Superior temporal gyrus (tissue), 1 donor: Measurements from ENCODE around the gene CDH12.
"Not testable (repeated sequence)": the region's sequence is repeated elsewhere in the genome, so short reads cannot be mapped to it uniquely, and the experiment has no call there.

Experiments used
- DNase-seq: peaks from one replicate; pipeline ENCODE4 v3.0.0-alpha.2; 2016; ENCODE audit errors: extremely low spot score

Gene CDH12

GRCh38 chr5:22154779-22155178, 698.4 kb downstream of the CDH12 start:
- DNase-seq, result not testable (repeated sequence)

DNA sequence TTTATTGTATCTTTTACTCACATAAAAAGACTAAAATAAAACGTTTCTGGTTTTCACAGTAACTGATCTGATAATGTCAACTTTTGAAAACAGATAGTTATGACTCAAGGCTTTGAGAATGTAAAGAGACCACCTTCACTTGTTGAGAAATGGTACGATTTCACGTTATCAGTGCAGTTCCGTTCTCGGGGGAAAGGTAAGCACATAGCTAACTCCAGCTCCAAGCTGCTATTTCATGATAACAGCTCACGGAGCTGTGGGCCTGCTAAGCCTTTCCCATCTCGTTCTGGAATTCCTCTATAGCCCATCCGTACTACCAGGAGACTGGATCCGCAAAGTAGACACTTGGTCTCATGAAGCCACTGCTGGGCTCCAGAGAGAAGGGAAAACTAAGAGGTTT, 701.3 kb downstream of the CDH12 start:
- not testable (repeated sequence) for DNase-seq

DNA sequence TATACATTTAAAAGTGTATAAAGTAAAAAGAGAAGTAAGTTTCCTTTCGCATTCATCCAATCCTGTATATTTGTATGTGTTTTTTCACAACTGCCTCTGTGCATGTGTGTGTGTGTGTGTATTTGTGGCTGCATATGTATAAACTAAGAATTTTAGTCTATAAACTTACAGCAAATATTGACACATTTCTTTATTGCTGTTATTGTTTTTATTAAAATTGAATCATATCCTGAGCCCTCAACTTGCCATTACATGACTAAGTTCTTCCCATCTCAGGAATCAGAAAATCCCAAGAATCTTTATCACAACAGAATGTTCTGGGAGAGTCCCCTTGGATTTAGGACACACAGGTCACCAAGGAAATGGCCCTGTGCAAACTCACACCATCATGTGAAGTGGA, 712.7 kb downstream of the CDH12 start:
- not testable (repeated sequence) for DNase-seq

DNA sequence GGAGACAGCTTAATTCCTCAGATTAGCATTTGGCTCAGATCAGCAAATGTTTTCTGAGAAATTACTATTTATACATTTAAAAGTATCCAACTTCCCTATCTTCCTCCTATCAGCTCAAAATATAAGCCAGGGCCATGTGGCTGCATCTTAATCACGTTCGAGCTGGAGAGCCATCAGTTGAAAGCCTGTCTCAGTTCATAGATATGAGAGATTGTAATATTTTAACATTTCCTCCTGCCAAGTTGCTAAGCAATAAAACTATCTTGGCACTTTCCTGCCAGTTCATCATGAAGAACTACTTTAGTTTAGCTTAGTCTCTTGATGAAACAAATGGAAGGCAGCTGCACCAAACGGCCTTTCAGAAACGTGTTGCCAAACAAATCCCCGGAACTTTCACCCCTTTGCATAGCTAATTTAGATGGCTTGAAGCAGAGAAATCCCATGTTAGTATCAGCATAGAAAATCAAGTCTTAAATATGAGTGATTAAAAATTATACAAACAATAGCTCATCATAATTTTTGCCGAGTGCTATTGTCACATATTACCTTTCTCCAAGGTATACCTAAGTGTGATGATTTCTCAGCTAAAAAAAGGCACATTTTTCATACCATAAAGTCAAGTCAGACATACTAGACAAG, 713.4 kb downstream of the CDH12 start:
- DNase-seq, result not testable (repeated sequence)

DNA sequence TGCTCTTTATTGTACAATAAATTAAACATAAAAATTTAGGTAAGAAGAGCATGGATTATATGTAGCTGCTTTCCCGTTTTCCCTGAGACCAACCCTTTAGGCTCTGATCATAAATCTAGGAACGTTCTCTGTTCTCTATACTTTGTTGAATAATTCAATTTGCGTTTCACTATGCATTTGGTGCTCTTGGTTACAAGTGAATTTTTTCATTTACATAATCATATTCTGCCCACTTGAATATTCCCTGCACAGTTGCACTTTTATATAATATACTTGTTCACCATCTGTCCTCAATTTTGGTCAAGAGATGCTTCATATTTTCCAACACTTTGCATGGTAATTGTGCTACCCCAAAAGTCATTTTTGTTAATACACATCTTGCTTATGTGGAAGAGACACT, 741.8 kb downstream of the CDH12 start:
- DNase-seq, result peak; percentile 55

DNA sequence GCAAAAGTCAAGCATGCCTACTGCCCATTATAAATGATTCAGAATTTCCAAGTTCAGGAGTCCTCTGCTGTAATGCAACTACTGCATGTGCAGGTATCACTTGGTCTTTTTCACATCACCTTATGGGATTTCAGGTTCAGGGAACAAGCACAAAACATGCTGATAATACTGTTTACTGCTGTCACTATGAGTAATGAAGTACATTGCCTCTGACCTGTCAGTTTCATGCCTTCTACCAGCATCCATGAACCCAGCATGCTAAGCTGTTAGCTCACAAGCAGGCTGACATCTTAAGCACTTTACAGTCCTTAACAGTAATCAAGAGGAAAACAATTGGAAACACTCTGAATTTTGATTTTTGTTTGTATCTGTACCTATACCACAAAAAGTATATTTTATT, 743.8 kb downstream of the CDH12 start:
- no peak for DNase-seq

- no peak for DNase-seq
These were observed 744.6 kb downstream of the CDH12 start for GRCh38 chr5:22108545-22108944.

DNA sequence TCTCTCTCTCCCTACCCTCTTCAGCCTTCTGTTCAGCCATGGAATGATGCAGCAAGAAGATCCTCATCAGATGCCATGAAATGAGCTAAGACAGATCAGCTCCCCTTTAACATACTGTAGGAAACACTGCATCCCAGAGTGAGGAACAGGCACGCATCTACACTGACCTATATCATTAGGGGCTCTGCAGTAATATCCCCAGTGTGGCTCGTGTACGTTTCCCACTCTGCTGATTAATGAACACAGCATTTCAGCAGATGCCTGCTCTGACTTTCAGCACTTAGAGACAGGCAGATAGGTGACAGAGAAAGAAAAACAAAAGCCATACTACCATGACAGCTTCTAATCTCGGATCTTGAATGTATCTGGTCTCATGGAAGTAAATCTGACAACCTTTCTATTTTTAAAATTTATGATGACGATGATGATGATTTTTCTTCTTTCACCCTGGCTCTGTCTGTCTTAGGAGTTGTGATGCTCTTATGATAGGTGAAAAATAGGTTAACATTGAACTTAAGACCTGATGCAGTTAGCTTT, 750.3 kb downstream of the CDH12 start:
- no peak for DNase-seq

- no peak for DNase-seq
These were observed 764.6 kb downstream of the CDH12 start for GRCh38 chr5:22088517-22088916.

GRCh38 chr5:22079566-22079965, 773.6 kb downstream of the CDH12 start:
- DNase-seq, result no peak

DNA sequence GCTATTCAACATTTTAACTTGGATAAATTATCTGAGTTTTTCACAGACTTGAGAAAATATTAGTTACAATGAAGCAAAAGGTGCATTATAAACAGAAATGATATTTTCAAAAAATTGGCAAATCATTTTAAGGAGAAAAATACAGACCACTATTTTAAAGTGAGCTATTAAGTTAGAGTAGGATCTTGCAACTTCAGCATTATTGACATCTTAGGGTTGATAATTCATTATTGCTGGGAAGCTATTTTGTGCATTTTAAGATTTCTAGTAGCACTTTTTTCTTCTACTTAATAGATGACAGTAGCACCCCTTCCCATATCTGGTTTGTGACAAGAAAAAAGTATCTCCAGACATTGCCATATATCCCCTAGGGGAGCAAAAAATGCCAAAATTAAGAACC, 774.1 kb downstream of the CDH12 start:
- no peak for DNase-seq

- no peak for DNase-seq
These were observed 776.6 kb downstream of the CDH12 start for GRCh38 chr5:22076586-22076985.

GRCh38 chr5:22070186-22070728, 782.9 kb downstream of the CDH12 start:
- no peak for DNase-seq

- no peak for DNase-seq
These were observed 789.4 kb downstream of the CDH12 start for GRCh38 chr5:22063717-22064116.

DNA sequence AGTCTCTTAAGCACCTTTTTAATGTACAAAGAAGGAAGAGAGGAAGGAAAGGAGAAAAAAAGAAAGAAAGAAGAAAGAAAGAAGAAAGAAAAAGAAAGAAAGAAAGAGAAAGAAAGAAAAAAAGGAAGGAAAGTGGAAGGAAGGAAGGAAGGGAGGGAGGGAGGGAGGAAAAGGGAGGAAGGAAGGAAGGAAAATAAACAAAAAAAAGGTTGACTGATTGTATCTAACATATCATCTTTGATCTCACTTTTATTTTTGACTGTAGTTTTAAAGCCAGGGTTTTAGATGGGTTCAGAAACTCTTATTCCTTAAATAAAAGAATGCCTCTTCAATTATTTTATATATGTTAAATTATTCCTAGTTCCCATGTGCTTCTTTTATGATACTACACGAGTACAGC, 794.5 kb downstream of the CDH12 start:
- no peak for DNase-seq

GRCh38 chr5:22057012-22057411, 796.1 kb downstream of the CDH12 start:
- DNase-seq, result no peak

- no peak for DNase-seq
These were observed 796.5 kb downstream of the CDH12 start for GRCh38 chr5:22056601-22057000.

DNA sequence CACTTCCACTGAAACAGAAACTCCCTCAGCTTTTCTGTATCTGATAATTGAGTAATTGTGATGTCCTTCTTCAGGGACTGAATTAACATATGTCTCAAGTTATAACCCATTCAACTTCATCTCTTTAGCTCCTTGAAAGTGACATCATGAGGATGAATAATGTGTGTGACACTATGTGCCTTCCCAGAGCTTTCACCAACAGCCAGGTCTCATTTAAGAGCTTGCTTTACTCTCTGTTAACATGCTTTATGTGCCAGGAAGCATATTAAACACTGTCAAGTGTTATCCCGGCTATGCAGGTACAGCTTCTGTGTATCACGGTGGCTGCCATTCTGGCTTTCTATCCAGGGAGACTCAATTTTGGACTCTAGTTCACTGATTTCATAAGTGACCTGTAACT, 799.9 kb downstream of the CDH12 start:
- no peak for DNase-seq

- no peak for DNase-seq
These were observed 801.3 kb downstream of the CDH12 start for GRCh38 chr5:22051881-22052280.

GRCh38 chr5:22050931-22051330, 802.2 kb downstream of the CDH12 start:
- no peak for DNase-seq

- DNase-seq, result no peak
These were observed 808.9 kb downstream of the CDH12 start for GRCh38 chr5:22044229-22044628.

GRCh38 chr5:22036061-22036460, 817.1 kb downstream of the CDH12 start:
- DNase-seq, result no peak

- DNase-seq, result no peak
These were observed 820.1 kb downstream of the CDH12 start for GRCh38 chr5:22033066-22033465.

GRCh38 chr5:22023784-22024183, 829.4 kb downstream of the CDH12 start:
- no peak for DNase-seq
